RWPE1 (cell line): Measurements from ENCODE around the gene TPH2.

ENCODE experiments used
- CTCF ChIA-PET: fragments of 350-600 bp; sonication (Branson Sonifier 250); formaldehyde crosslinking; extraction: SDS; loops from one replicate; lab custom pipeline; 2021; lab: Yijun Ruan, JAX
- POLR2A ChIA-PET: fragments of 400-600 bp; formaldehyde crosslinking; extraction: SDS; loops from one replicate; lab custom pipeline; 2020; ENCODE audit warnings: antibody characterized with exemption; ENCODE audit not compliant: low non-redundant PET; lab: Yijun Ruan, JAX
- DNase-seq: peaks from one replicate; pipeline ENCODE4 v3.0.0; 2012; ENCODE audit warnings: low spot score
- H3K27ac ChIP-seq: fragments of 450-650 bp; 2 replicates; pipeline ENCODE4 v1.5.1; 2017
- TF ChIP-seq, protein P1 (sequence below): fragments of 450-650 bp; conservative IDR thresholded peaks from 2 replicates; pipeline ENCODE4 v1.5.1; 2017; ENCODE audit warnings: low read depth, mild to moderate bottlenecking

TPH2 gene

DNA sequence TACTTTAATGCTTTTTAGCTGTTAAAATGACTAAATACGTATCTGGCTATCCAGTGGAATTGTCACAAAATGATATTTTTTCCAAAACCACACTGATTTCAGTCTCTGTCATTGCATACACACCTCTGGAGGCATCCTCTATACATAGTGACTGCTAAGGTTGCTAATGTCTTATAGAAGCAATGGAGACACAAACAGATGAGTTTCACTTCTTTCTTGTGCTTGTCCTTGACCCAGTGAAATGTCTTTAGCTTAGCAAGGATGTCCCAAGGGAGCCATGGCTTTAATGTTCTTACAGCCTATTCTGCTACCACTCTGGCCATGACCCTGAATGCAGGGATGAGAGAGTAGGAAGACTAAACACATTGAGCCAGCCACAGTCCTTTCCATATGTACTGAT lies 90.3 kb downstream of the TPH2 start:
- POLR2A ChIA-PET, result no interaction called here
- TF ChIP-seq, protein P1, sequence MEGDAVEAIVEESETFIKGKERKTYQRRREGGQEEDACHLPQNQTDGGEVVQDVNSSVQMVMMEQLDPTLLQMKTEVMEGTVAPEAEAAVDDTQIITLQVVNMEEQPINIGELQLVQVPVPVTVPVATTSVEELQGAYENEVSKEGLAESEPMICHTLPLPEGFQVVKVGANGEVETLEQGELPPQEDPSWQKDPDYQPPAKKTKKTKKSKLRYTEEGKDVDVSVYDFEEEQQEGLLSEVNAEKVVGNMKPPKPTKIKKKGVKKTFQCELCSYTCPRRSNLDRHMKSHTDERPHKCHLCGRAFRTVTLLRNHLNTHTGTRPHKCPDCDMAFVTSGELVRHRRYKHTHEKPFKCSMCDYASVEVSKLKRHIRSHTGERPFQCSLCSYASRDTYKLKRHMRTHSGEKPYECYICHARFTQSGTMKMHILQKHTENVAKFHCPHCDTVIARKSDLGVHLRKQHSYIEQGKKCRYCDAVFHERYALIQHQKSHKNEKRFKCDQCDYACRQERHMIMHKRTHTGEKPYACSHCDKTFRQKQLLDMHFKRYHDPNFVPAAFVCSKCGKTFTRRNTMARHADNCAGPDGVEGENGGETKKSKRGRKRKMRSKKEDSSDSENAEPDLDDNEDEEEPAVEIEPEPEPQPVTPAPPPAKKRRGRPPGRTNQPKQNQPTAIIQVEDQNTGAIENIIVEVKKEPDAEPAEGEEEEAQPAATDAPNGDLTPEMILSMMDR, result no peak
- CTCF ChIA-PET, result no interaction called here
- DNase-seq, result no peak
- no peak overlapping the region for H3K27ac ChIP-seq

DNA sequence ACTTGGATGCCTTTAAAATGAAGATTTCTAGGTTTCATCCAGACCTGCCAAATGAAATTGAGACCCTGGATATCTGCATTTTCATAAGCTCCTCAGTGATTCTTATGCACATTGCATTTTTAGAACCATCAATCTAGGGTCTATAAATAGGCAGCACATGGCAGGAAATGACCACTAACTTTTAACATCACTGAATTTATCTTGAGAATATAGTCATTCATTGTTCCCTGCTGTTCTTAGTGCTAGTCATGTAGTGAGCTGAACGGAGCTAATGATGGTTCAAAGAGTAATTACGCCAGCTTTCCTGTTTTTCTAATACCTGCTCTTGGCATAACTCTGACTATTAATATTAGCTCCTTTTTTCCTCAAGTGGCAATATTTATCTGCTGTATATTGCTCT lies 91.6 kb downstream of the TPH2 start:
- TF ChIP-seq, protein P1, result no peak
- POLR2A ChIA-PET, result no interaction called here
- DNase-seq, result no peak
- CTCF ChIA-PET, result interaction anchor here (0.6 kb wide), 1 partner anchor 106 kb away, joined by 3 read pairs; no protein-coding TSS in a partner anchor
- no peak overlapping the region for H3K27ac ChIP-seq

DNA sequence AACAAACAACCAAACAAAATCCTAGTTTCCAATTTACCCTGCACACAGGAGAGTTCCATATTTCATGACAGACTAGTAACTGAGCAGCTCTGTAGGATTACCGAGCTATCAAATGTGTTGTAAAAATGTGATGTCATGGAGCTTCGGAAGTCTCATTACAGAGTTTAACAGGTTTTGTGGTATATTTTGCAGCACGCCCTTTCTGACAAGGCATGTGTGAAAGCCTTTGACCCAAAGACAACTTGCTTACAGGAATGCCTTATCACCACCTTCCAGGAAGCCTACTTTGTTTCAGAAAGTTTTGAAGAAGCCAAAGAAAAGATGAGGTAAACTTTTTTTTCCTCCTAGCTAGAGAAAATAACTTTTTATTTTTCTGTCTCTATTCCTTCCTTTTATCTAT lies 92.4 kb downstream of the TPH2 start:
- POLR2A ChIA-PET, result no interaction called here
- TF ChIP-seq, protein P1, result no peak
- DNase-seq, result no peak
- no peak overlapping the region for H3K27ac ChIP-seq
- CTCF ChIA-PET, result no interaction called here

DNA sequence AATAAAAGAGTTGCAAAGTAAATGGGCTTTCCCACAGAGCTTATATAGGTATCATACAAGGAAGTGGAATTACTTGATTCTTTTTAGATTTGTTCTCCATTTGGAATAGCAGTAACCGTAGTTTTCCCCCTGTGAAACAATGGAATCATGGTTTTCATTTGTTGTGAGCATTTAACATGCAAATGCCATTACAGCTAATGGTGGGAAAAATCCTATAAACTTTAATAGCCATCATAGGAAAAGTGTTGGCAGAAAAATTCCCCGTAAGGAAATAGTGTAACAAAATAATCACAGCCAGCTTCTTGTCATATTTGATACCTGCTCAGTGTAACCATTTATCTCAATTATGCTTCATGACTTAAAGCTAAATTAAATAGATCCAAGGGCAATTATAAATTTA lies 95.3 kb downstream of the TPH2 start:
- DNase-seq, result no peak
- CTCF ChIA-PET, result interaction anchor here (2.2 kb wide), 1 partner anchor 17 kb away, joined by 7 read pairs; no protein-coding TSS in a partner anchor
- no peak overlapping the region for H3K27ac ChIP-seq
- POLR2A ChIA-PET, result no interaction called here
- TF ChIP-seq, protein P1, result no peak

DNA sequence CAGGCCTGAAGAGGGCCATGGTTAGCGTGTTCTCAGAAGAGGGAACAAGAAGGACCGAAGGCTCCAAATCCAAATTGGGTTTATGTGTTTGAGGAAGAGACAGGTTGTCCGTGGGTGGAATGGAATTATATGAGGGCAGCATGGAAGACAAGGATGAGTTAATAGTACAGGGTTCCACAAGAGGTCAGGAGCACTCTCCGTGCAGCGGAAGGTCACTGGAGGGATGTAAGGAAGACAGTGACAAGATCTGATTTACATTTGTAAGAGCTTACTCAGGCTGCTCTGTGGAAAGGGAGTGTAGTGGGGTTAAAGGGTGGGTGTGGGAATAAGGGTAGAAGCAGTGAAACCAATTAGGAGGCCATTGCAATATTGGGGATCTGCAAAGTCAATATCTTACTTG lies 97.0 kb downstream of the TPH2 start:
- H3K27ac ChIP-seq, result no peak overlapping the region
- POLR2A ChIA-PET, result no interaction called here
- no peak for DNase-seq
- TF ChIP-seq, protein P1, result no peak
- CTCF ChIA-PET, result no interaction called here

DNA sequence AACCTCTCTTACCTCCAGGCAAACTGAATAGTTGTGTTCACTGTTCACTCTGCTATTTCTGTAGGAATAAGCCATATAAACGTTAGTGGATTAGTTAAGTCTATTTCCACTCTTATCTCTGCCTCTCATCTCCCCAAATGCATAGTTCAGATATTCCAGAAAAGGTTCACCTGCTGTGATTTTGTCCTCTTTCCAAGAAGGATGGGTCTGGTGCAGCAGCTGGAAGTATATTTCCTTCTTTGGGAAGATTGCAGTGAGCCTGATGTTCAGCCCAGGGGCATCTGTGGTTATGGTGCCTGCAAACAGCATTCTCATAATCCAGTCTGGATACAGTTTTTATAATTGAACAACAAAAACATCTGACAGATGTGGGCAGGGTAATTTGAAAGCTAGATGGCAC lies 97.7 kb downstream of the TPH2 start:
- DNase-seq, result no peak
- POLR2A ChIA-PET, result no interaction called here
- no peak overlapping the region for H3K27ac ChIP-seq
- TF ChIP-seq, protein P1, result no peak
- CTCF ChIA-PET, result no interaction called here
